CD14-positive monocyte (primary cell): ENCODE measurements around the gene CLDN20. TPM values are rescaled to one million over a fixed set of nuclear protein-coding genes. Genes with fewer than 3 reads are reported as not detected.
"Not testable (repeated sequence)": the region's sequence is repeated elsewhere in the genome, so short reads cannot be mapped to it uniquely, and the experiment has no call there.

Source experiments
- DNase-seq, 3 donors: peaks; one replicate each; pipeline ENCODE4 v3.0.0-alpha.2; 2011 to 2022
- H2AFZ ChIP-seq: 2 replicates; pipeline ENCODE4 v1.6.0; 2012; ENCODE audit warnings: mild to moderate bottlenecking, low read depth, low read length, inconsistent platforms; ENCODE audit not compliant: insufficient read depth, poor library complexity, severe bottlenecking
- H3K27ac ChIP-seq, 2 donors: 1 replicate in 1 of 2; 2 replicates in 1 of 2; pipeline ENCODE4 v1.5.1; 2012 to 2013; ENCODE audit warnings: low read length in 2 of 2, control low read depth in 1 of 2, inconsistent platforms in 1 of 2, low read depth in 1 of 2, mild to moderate bottlenecking in 1 of 2
- H3K27me3 ChIP-seq, 2 donors: one replicate each; pipeline versions ENCODE4 v1.6.0 to v1.6.1; 2011 to 2013; ENCODE audit warnings: low read length in 2 of 2; ENCODE audit not compliant: control insufficient read depth in 2 of 2, insufficient read depth in 2 of 2
- H3K36me3 ChIP-seq, 2 donors: replicated peaks in 1 of 2; 1 replicate in 1 of 2; 2 replicates in 1 of 2; pipeline versions ENCODE4 v1.5.1 to v1.6.1; 2012 to 2013; ENCODE audit warnings: low read length in 2 of 2, control low read depth in 1 of 2, inconsistent platforms in 1 of 2, mild to moderate bottlenecking in 1 of 2; ENCODE audit not compliant: insufficient read depth in 2 of 2, control insufficient read depth in 1 of 2
- H3K4me1 ChIP-seq, 2 donors: 1 replicate in 1 of 2; 2 replicates in 1 of 2; pipeline versions ENCODE4 v1.5.1 to v1.6.1; 2012 to 2013; ENCODE audit warnings: low read length in 2 of 2, control low read depth in 1 of 2, inconsistent platforms in 1 of 2, mild to moderate bottlenecking in 1 of 2, moderate library complexity in 1 of 2; ENCODE audit not compliant: insufficient read depth in 2 of 2, control insufficient read depth in 1 of 2
- H3K4me2 ChIP-seq: replicated peaks from 2 replicates; pipeline ENCODE3; 2012; ENCODE audit warnings: low read length, moderate library complexity, mild to moderate bottlenecking; ENCODE audit not compliant: poor library complexity, severe bottlenecking; ENCODE audit errors: extremely low read depth
- H3K4me3 ChIP-seq, 3 experiments: fragments of 200-600 bp in 1 of 3; sonication (generic) in 1 of 3; replicated peaks in 1 of 3; 1 replicate in 2 of 3; 2 replicates in 1 of 3; pipeline ENCODE4 v1.5.1; 2011 to 2013; ENCODE audit warnings: low read length in 3 of 3, mild to moderate bottlenecking in 3 of 3, control low read depth in 2 of 3, low read depth in 2 of 3, inconsistent platforms in 1 of 3, moderate library complexity in 1 of 3
- H3K79me2 ChIP-seq: 2 replicates; pipeline ENCODE4 v1.6.0; 2012; ENCODE audit warnings: mild to moderate bottlenecking, control low read depth, inconsistent platforms, low read length, moderate library complexity; ENCODE audit not compliant: insufficient read depth
- H3K9ac ChIP-seq: 2 replicates; pipeline ENCODE4 v1.6.0; 2017; ENCODE audit warnings: low read length, mild to moderate bottlenecking; ENCODE audit not compliant: insufficient read depth, poor library complexity, severe bottlenecking
- H3K9me3 ChIP-seq, 2 donors: replicated peaks in 1 of 2; 1 replicate in 1 of 2; 2 replicates in 1 of 2; pipeline versions ENCODE4 v1.5.1 to v1.6.1; 2012 to 2013; ENCODE audit warnings: low read length in 2 of 2, control low read depth in 1 of 2; ENCODE audit not compliant: control insufficient read depth in 1 of 2, insufficient read depth in 1 of 2
- H4K20me1 ChIP-seq: 2 replicates; pipeline ENCODE4 v1.6.0; 2012; ENCODE audit warnings: mild to moderate bottlenecking, low read length, control low read depth, moderate library complexity; ENCODE audit not compliant: insufficient read depth
- H3K27ac Mint-ChIP-seq, 7 donors: one replicate each; pipeline ENCODE4 v1.8.0; 2020; ENCODE audit warnings: mild to moderate bottlenecking in 7 of 7, mixed read lengths in 7 of 7, moderate library complexity in 6 of 7, inconsistent platforms in 2 of 7
- H3K27me3 Mint-ChIP-seq, 3 donors: one replicate each; pipeline ENCODE4 v1.8.0; 2021 to 2022; ENCODE audit warnings: low read depth in 3 of 3, mild to moderate bottlenecking in 3 of 3, mixed read lengths in 3 of 3, moderate library complexity in 3 of 3, inconsistent platforms in 1 of 3
- H3K36me3 Mint-ChIP-seq, 2 donors: one replicate each; pipeline ENCODE4 v1.8.0; 2020; ENCODE audit warnings: mixed read lengths in 2 of 2, inconsistent platforms in 1 of 2, mild to moderate bottlenecking in 1 of 2
- H3K4me1 Mint-ChIP-seq: one replicate; pipeline ENCODE4 v1.8.0; 2020; ENCODE audit warnings: mild to moderate bottlenecking, mixed read lengths
- H3K4me3 Mint-ChIP-seq, 2 donors: one replicate each; pipeline ENCODE4 v1.8.0; 2020; ENCODE audit warnings: mild to moderate bottlenecking in 2 of 2, mixed read lengths in 2 of 2, moderate library complexity in 1 of 2
- H3K9me3 Mint-ChIP-seq, 7 donors: one replicate each; pipeline ENCODE4 v1.8.0; 2020 to 2022; ENCODE audit warnings: mixed read lengths in 7 of 7, mild to moderate bottlenecking in 6 of 7, moderate library complexity in 6 of 7, inconsistent platforms in 2 of 7
- CTCF ChIP-seq: fragments of 200-600 bp; IDR thresholded peaks from one replicate; pipeline ENCODE4 v1.8.0; 2022; ENCODE audit warnings: antibody characterized with exemption, mild to moderate bottlenecking
- WGBS: methylation state at CpG from one replicate; pipeline ENCODE4 v1.1.5; 2013; ENCODE audit warnings: missing lambda C conversion rate; ENCODE audit not compliant: insufficient coverage; 5-methylcytosine and 5-hydroxymethylcytosine counted together
- intact Hi-C, 2 donors: fragments of 100-400 bp; cut with micrococcal nuclease; formaldehyde crosslinking; loops; one replicate each; pipeline versions ENCODE4 v1.15.0 to v1.15.1; 2023
- polyA plus RNA-seq, 3 donors: library from polyadenylated mRNA; depleted of rRNA in 1 of 3; unstranded in 2 of 3; stranded (reverse) in 1 of 3; fragments of 300-500 nt in 2 of 3; fragments of >200 nt in 1 of 3; fragmentation: Illumina TruSeq in 2 of 3; gene quantifications; 1 replicate in 2 of 3; 2 replicates in 1 of 3; pipeline ENCODE4 v1.2.3, GENCODE V29; 2012 to 2021

CLDN20 gene
- polyA plus RNA-seq, 3 donors, result not detected

GRCh38 chr6:155267411-155267810 is 3.6 kb downstream of the CLDN20 start:
- no peaks in the 10 kb centered on the region for H3K27me3 ChIP-seq
- Mint-ChIP-seq H3K9me3 (peaks cover 0 to 2% (median 0%) of the 10 kb centered on the region in 7 donors), H3K4me1 (no peaks in the 10 kb centered on the region), H3K27me3 (peaks cover 0 to 3% (median 0%) of the 10 kb centered on the region in 3 donors), H3K27ac (peak overlapping the region in 2 of 7 donors; percentile 19 to 32), H3K4me3 (no peak overlapping the region), H3K36me3 (peaks cover 18 to 32% of the 10 kb centered on the region in 2 donors)
- peaks cover 5 to 20% of the 10 kb centered on the region in 2 donors for H3K36me3 ChIP-seq
- no peak for TF ChIP-seq CTCF
- H3K9me3 ChIP-seq, result no peaks in the 10 kb centered on the region
- no peak overlapping the region for H3K4me3 ChIP-seq
- H2AFZ ChIP-seq, result no peak overlapping the region
- no peak overlapping the region for H3K27ac ChIP-seq
- H4K20me1 ChIP-seq, result no peaks in the 10 kb centered on the region
- H3K9ac ChIP-seq, result no peak overlapping the region
- 100% methylated on average over 1 of the region's 2 CpGs for WGBS
- no peaks in the 10 kb centered on the region for H3K4me1 ChIP-seq
- H3K79me2 ChIP-seq, result no peaks in the 10 kb centered on the region
- no peak for DNase-seq
- intact Hi-C loops, result loop anchor here in 1 of 2 donors (10.0 kb wide), 1 partner anchor 343 kb away; no protein-coding TSS in a partner anchor
- H3K4me2 ChIP-seq, result no peak overlapping the region

- H3K4me2 ChIP-seq, H3K9ac ChIP-seq, H3K4me3 Mint-ChIP-seq, H3K27me3 Mint-ChIP-seq, H3K9me3 Mint-ChIP-seq, H3K27me3 ChIP-seq, H3K27ac ChIP-seq, H3K4me1 ChIP-seq, H2AFZ ChIP-seq, H3K79me2 ChIP-seq, H3K4me1 Mint-ChIP-seq, H4K20me1 ChIP-seq, H3K4me3 ChIP-seq, H3K9me3 ChIP-seq: not testable (repeated sequence)
- peak; percentile 59 for TF ChIP-seq CTCF
- H3K27ac Mint-ChIP-seq, result peak overlapping the region in 1 of 7 donors; percentile 1
- DNase-seq, result peak; percentile 6 to 27 (median 23)
- intact Hi-C loops, result loop anchor here in 1 of 2 donors (10.0 kb wide), 1 partner anchor 343 kb away; no protein-coding TSS in a partner anchor
- WGBS, result 100% methylated on average over 1 of the region's 5 CpGs
- H3K36me3 ChIP-seq, result peaks cover 8 to 23% of the 10 kb centered on the region in 2 donors
- H3K36me3 Mint-ChIP-seq, result peaks cover 20 to 34% of the 10 kb centered on the region in 2 donors
Observed at GRCh38 chr6:155268088-155268867, 4.5 kb downstream of the CLDN20 start.
